Left ventricle myocardium inferior (tissue), 1 donor: ENCODE data around the gene OMA1. TPM values are rescaled to one million over a fixed set of nuclear protein-coding genes. Genes with fewer than 3 reads are reported as not detected.

Experiments
- DNase-seq: peaks from one replicate; pipeline ENCODE4 v3.0.0-alpha.2; 2020
- H3K27ac ChIP-seq: fragments of 200-600 bp; replicated peaks from 2 replicates; pipeline ENCODE4 v1.8.0; 2021
- H3K27me3 ChIP-seq: fragments of 200-600 bp; 2 replicates; pipeline ENCODE4 v1.8.0; 2021; ENCODE audit warnings: low read depth
- H3K36me3 ChIP-seq: fragments of 200-600 bp; 2 replicates; pipeline ENCODE4 v1.8.0; 2021
- H3K4me1 ChIP-seq: fragments of 200-600 bp; 2 replicates; pipeline ENCODE4 v1.8.0; 2021
- H3K4me3 ChIP-seq: fragments of 200-600 bp; 2 replicates; pipeline ENCODE4 v1.8.0; 2021; ENCODE audit warnings: mild to moderate bottlenecking, moderate library complexity
- H3K9me3 ChIP-seq: fragments of 200-600 bp; replicated peaks from 2 replicates; pipeline ENCODE4 v1.8.0; 2021
- CTCF ChIP-seq: fragments of 200-600 bp; IDR thresholded peaks from 2 replicates; pipeline ENCODE4 v1.8.0; 2021; ENCODE audit warnings: antibody characterized with exemption, mild to moderate bottlenecking, borderline replicate concordance
- intact Hi-C: fragments of 100-400 bp; cut with micrococcal nuclease; formaldehyde crosslinking; loops from one replicate; pipeline ENCODE4 v1.11.0; 2022
- total RNA-seq: library from RNA; stranded (reverse); fragmentation: NEBNext Ultra II Directional; extraction: Animal tissue kit (Norgen Biotek cat#: 25700); gene quantifications from one replicate; pipeline ENCODE4 v1.2.1, GENCODE V29; 2021
- donor health status: DM: no; HTN: yes; CAD: no; lungs with severe emphysema.

OMA1 gene
- total RNA-seq, 1 donor from 2014 or later = 36.6 TPM

GRCh38 chr1:58451560-58452191, 94.8 kb downstream of the OMA1 start:
- TF ChIP-seq CTCF = no peak
- DNase-seq = no peak
- Histone ChIP-seq H3K9me3 (no peaks in the 10 kb centered on the region), H3K36me3 (no peaks in the 10 kb centered on the region), H3K27me3 (no peaks in the 10 kb centered on the region), H3K27ac (no peak overlapping the region), H3K4me3 (no peak overlapping the region), H3K4me1 (peaks cover 2% of the 10 kb centered on the region)
- intact Hi-C loops = no loop called here

GRCh38 chr1:58447886-58448285, 98.6 kb downstream of the OMA1 start:
- H3K4me1 ChIP-seq = peaks cover 9% of the 10 kb centered on the region
- H3K27me3 ChIP-seq = no peaks in the 10 kb centered on the region
- no peak overlapping the region for H3K4me3 ChIP-seq
- intact Hi-C loops = no loop called here
- H3K36me3 ChIP-seq = no peaks in the 10 kb centered on the region
- DNase-seq = no peak
- no peak overlapping the region for H3K27ac ChIP-seq
- TF ChIP-seq CTCF = no peak
- H3K9me3 ChIP-seq = no peaks in the 10 kb centered on the region

- H3K4me3 ChIP-seq = no peak overlapping the region
- H3K27me3 ChIP-seq = no peaks in the 10 kb centered on the region
- no peak for TF ChIP-seq CTCF
- DNase-seq = no peak
- H3K9me3 ChIP-seq = no peaks in the 10 kb centered on the region
- intact Hi-C loops = no loop called here
- peaks cover 9% of the 10 kb centered on the region for H3K4me1 ChIP-seq
- no peaks in the 10 kb centered on the region for H3K36me3 ChIP-seq
- no peak overlapping the region for H3K27ac ChIP-seq
These were observed 99.5 kb downstream of the OMA1 start for GRCh38 chr1:58447042-58447441.

GRCh38 chr1:58446368-58446767, 100.2 kb downstream of the OMA1 start:
- TF ChIP-seq CTCF = no peak
- Histone ChIP-seq H3K36me3 (no peaks in the 10 kb centered on the region), H3K4me1 (peaks cover 9% of the 10 kb centered on the region), H3K9me3 (no peaks in the 10 kb centered on the region), H3K27me3 (no peaks in the 10 kb centered on the region), H3K27ac (no peak overlapping the region), H3K4me3 (no peak overlapping the region)
- intact Hi-C loops = no loop called here
- no peak for DNase-seq

- intact Hi-C loops = no loop called here
- no peak for DNase-seq
- peaks cover 9% of the 10 kb centered on the region for H3K4me1 ChIP-seq
- no peaks in the 10 kb centered on the region for H3K9me3 ChIP-seq
- H3K27me3 ChIP-seq = no peaks in the 10 kb centered on the region
- H3K27ac ChIP-seq = no peak overlapping the region
- no peak overlapping the region for H3K4me3 ChIP-seq
- no peaks in the 10 kb centered on the region for H3K36me3 ChIP-seq
- TF ChIP-seq CTCF = no peak
These were observed 102.3 kb downstream of the OMA1 start for GRCh38 chr1:58443986-58444868.
